Parathyroid adenoma (tissue), 2 donors: ENCODE measurements around the gene RGS3.

Source experiments
- H2AFZ ChIP-seq: fragments of 300-600 bp; sonication (generic); one replicate; pipeline ENCODE4 v1.7.0; 2017; ENCODE audit warnings: antibody characterized with exemption, mild to moderate bottlenecking
- H3K27ac ChIP-seq: fragments of 300-600 bp; sonication (generic); one replicate; pipeline ENCODE4 v1.7.0; 2017
- H3K27me3 ChIP-seq: fragments of 300-600 bp; sonication (generic); one replicate; pipeline ENCODE4 v1.7.0; 2017; ENCODE audit warnings: low read length; ENCODE audit not compliant: control insufficient read depth, insufficient read depth
- H3K36me3 ChIP-seq: fragments of 300-600 bp; sonication (generic); one replicate; pipeline ENCODE4 v1.7.0; 2017; ENCODE audit warnings: low read length; ENCODE audit not compliant: control insufficient read depth, insufficient read depth
- H3K4me1 ChIP-seq: fragments of 300-600 bp; sonication (generic); one replicate; pipeline ENCODE4 v1.7.0; 2017; ENCODE audit warnings: control low read depth
- H3K4me2 ChIP-seq: fragments of 300-600 bp; sonication (generic); one replicate; pipeline ENCODE4 v1.7.0; 2017; ENCODE audit warnings: low read length
- H3K4me3 ChIP-seq: fragments of 300-600 bp; sonication (generic); one replicate; pipeline ENCODE4 v1.7.0; 2017; ENCODE audit warnings: low read depth, low read length
- H3K79me2 ChIP-seq: fragments of 300-600 bp; sonication (generic); one replicate; pipeline ENCODE4 v1.7.0; 2017; ENCODE audit warnings: control low read depth
- H3K9ac ChIP-seq: fragments of 300-600 bp; sonication (generic); one replicate; pipeline ENCODE4 v1.7.0; 2017; ENCODE audit warnings: mild to moderate bottlenecking
- H3K9me3 ChIP-seq: fragments of 300-600 bp; sonication (generic); one replicate; pipeline ENCODE4 v1.7.0; 2017; ENCODE audit warnings: low read length; ENCODE audit not compliant: control insufficient read depth
- TF ChIP-seq, protein P1 (sequence below): fragments of 300-600 bp; sonication (generic); IDR thresholded peaks from one replicate; pipeline ENCODE4 v1.7.0; 2017; ENCODE audit warnings: antibody characterized with exemption, mild to moderate bottlenecking
- donor health status: primary hyperparathyroidism.

RGS3 gene

DNA sequence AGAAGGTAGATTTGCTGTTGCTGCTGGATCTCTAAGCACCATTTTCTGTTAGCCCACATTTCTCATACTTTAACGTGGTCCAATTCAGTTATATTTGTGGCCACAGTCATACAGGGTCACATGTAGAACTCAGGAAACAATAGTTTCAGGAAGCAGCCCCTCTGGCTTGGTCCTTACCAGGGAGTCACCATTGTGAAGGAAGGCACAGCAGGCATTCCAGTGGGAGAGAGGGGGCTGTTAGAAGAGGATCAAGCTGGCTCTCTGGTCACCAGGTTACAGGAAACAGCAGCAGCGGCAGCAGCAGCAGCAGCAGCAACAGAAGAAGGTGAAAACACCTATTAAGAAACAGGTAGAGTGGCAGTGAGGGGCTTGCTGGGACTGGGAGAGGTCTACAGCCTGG is 38.5 kb upstream of the RGS3 start:
- Histone ChIP-seq H3K36me3 (no peaks in the 10 kb centered on the region), H3K79me2 (no peaks in the 10 kb centered on the region), H2AFZ (no peak overlapping the region), H3K9ac (no peak overlapping the region), H3K4me2 (no peak overlapping the region), H3K9me3 (no peaks in the 10 kb centered on the region), H3K4me3 (no peak overlapping the region), H3K27me3 (no peaks in the 10 kb centered on the region), H3K4me1 (no peaks in the 10 kb centered on the region), H3K27ac (no peak overlapping the region)
- TF ChIP-seq, protein P1, sequence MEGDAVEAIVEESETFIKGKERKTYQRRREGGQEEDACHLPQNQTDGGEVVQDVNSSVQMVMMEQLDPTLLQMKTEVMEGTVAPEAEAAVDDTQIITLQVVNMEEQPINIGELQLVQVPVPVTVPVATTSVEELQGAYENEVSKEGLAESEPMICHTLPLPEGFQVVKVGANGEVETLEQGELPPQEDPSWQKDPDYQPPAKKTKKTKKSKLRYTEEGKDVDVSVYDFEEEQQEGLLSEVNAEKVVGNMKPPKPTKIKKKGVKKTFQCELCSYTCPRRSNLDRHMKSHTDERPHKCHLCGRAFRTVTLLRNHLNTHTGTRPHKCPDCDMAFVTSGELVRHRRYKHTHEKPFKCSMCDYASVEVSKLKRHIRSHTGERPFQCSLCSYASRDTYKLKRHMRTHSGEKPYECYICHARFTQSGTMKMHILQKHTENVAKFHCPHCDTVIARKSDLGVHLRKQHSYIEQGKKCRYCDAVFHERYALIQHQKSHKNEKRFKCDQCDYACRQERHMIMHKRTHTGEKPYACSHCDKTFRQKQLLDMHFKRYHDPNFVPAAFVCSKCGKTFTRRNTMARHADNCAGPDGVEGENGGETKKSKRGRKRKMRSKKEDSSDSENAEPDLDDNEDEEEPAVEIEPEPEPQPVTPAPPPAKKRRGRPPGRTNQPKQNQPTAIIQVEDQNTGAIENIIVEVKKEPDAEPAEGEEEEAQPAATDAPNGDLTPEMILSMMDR = no peak

DNA sequence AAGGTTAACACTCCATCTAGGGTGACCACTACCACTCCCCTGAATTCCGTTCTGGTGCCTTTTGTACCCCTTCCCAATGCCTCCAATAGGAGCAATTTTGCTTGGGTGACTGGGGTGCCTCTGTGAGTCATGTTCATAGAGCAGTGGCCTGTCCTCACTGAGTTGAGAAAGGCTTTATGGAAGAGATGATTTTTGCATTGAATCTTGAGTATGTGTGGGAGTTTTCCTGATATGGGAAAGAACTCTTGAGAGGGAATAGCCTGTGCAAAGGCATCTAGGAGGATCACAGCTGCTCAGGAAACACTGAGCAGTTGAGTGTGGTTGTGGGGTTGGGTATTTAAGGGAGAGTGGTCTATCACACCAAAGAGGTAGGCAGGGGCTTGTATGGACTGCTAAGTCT is 36.8 kb upstream of the RGS3 start:
- H3K4me3 ChIP-seq = no peak overlapping the region
- no peak overlapping the region for H3K4me2 ChIP-seq
- H3K9ac ChIP-seq = no peak overlapping the region
- H3K36me3 ChIP-seq = no peaks in the 10 kb centered on the region
- H3K27me3 ChIP-seq = no peaks in the 10 kb centered on the region
- H3K79me2 ChIP-seq = no peaks in the 10 kb centered on the region
- H3K27ac ChIP-seq = no peak overlapping the region
- no peaks in the 10 kb centered on the region for H3K4me1 ChIP-seq
- H3K9me3 ChIP-seq = no peaks in the 10 kb centered on the region
- H2AFZ ChIP-seq = no peak overlapping the region
- TF ChIP-seq, protein P1 = no peak

DNA sequence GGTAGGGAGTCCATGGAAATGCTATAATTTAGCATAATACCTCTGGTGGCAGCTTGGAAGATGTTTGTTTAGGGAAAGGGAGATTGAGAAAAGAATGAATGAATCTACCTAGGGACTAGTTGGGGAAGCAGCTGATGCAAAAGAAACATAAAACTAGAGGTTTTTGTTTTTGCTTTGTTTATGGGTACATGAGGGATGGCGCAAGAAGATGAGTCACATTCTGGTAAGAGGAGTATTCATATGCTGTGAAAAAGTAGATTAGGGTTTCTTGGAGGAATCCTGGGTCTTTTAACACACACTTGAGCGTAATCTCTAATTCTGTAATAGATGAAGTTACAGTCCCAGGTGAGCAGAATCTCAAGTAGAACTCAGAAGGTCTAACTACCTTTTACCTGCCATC is 35.9 kb upstream of the RGS3 start:
- no peaks in the 10 kb centered on the region for H3K36me3 ChIP-seq
- H3K9ac ChIP-seq = no peak overlapping the region
- no peak overlapping the region for H3K4me2 ChIP-seq
- H3K27ac ChIP-seq = no peak overlapping the region
- no peaks in the 10 kb centered on the region for H3K4me1 ChIP-seq
- no peak overlapping the region for H3K4me3 ChIP-seq
- H3K27me3 ChIP-seq = no peaks in the 10 kb centered on the region
- H2AFZ ChIP-seq = no peak overlapping the region
- H3K79me2 ChIP-seq = no peaks in the 10 kb centered on the region
- TF ChIP-seq, protein P1 = no peak
- H3K9me3 ChIP-seq = no peaks in the 10 kb centered on the region

DNA sequence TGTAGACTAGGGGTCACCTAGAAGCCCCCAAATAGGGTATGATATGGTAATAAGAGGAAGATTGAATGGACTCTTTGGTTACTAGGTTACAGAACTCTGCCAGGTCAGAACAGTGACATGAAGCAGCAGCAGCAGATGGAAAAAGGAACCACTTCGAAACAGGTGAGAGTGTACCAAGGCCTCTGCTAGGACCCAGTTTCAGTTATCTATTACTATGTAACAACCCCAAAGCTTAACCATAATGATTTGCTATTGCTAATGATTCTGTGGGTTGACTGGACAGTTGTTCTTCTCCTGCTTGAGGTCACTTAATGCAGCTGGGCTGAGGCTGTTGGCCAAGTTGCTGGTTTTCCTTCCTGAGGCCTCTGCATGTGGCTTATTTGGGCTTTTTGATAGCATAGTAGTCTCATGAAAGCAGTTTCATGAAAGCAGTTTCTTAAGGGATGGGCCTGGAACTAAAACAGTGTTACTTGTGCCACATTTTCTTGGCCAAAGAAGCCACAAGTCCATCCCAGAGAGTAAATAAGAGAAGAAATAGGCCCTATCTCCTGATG is 35.4 kb upstream of the RGS3 start:
- Histone ChIP-seq H3K79me2 (no peaks in the 10 kb centered on the region), H3K36me3 (no peaks in the 10 kb centered on the region), H3K4me2 (no peak overlapping the region), H3K4me1 (no peaks in the 10 kb centered on the region), H3K27me3 (no peaks in the 10 kb centered on the region), H2AFZ (no peak overlapping the region), H3K27ac (no peak overlapping the region), H3K9ac (no peak overlapping the region), H3K9me3 (no peaks in the 10 kb centered on the region), H3K4me3 (no peak overlapping the region)
- TF ChIP-seq, protein P1 = no peak

DNA sequence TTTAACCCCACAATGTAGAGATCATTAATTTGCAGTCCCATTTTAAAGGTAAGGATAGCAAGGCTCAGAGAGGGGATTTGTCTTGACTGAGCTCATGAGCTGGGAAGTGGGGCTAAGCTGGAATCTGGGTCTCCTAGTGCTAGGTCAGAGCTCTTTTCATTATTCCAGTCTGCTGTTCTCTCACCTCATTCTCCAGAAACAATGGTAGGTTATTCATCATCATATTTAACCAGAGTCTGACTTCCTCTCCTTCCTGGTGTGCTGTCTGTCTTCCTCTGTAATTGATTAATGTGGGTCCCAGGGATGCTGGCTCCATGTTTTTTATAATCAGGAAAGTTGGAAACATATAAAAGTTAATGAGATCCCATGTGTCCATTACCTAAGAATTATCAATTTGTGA is 32.3 kb upstream of the RGS3 start:
- H3K4me2 ChIP-seq = no peak overlapping the region
- H3K27me3 ChIP-seq = no peaks in the 10 kb centered on the region

More for the DNA sequence above, 32.3 kb upstream of the RGS3 start:
- H3K79me2 ChIP-seq = no peaks in the 10 kb centered on the region
- TF ChIP-seq, protein P1 = no peak
- no peak overlapping the region for H3K4me3 ChIP-seq
- H3K36me3 ChIP-seq = no peaks in the 10 kb centered on the region
- no peak overlapping the region for H2AFZ ChIP-seq
- H3K9ac ChIP-seq = no peak overlapping the region
- no peak overlapping the region for H3K27ac ChIP-seq
- no peaks in the 10 kb centered on the region for H3K9me3 ChIP-seq
- H3K4me1 ChIP-seq = no peaks in the 10 kb centered on the region
